GM18867 (cell line): ENCODE results near the gene PHACTR4.
A peak's percentile ranks its signal among the peaks of the same experiment; 100 is the strongest.
"Not testable (repeated sequence)": the region's sequence is repeated elsewhere in the genome, so short reads cannot be mapped to it uniquely, and the experiment has no call there.

Experiments
- ATAC-seq: cut with Tn5 transposase; IDR thresholded peaks from one replicate; pipeline ENCODE4 v1.9.1; 2021; ENCODE audit warnings: mild to moderate bottlenecking, moderate library complexity; ENCODE audit not compliant: unreplicated experiment

The PHACTR4 gene

GRCh38 chr1:28370239-28371009, 884 bp downstream of the PHACTR4 start:
- peak; percentile 17 for ATAC-seq

- ATAC-seq, result no peak
Measured at GRCh38 chr1:28371010-28371377, 1.5 kb downstream of the PHACTR4 start.

- not testable (repeated sequence) for ATAC-seq
Measured at GRCh38 chr1:28373450-28373849, 3.9 kb downstream of the PHACTR4 start.

- ATAC-seq, result no peak
Measured at GRCh38 chr1:28374297-28374696, 4.8 kb downstream of the PHACTR4 start.

GRCh38 chr1:28375598-28375997, 6.1 kb downstream of the PHACTR4 start:
- not testable (repeated sequence) for ATAC-seq

- not testable (repeated sequence) for ATAC-seq
Measured at GRCh38 chr1:28376195-28376594, 6.7 kb downstream of the PHACTR4 start.

- no peak for ATAC-seq
Measured at GRCh38 chr1:28378906-28379305, 9.4 kb downstream of the PHACTR4 start.

GRCh38 chr1:28380394-28380793, 10.9 kb downstream of the PHACTR4 start:
- no peak for ATAC-seq

- not testable (repeated sequence) for ATAC-seq
Measured at GRCh38 chr1:28383785-28384184, 14.2 kb downstream of the PHACTR4 start.

- no peak for ATAC-seq
Measured at GRCh38 chr1:28392027-28392652, 22.6 kb downstream of the PHACTR4 start.

- ATAC-seq, result no peak
Measured at GRCh38 chr1:28394136-28394535, 24.6 kb downstream of the PHACTR4 start.

- ATAC-seq, result no peak
Measured at GRCh38 chr1:28395181-28395580, 25.6 kb downstream of the PHACTR4 start.

GRCh38 chr1:28401760-28402159, 32.2 kb downstream of the PHACTR4 start:
- ATAC-seq, result no peak

- ATAC-seq, result no peak
Measured at GRCh38 chr1:28409090-28409489, 39.5 kb downstream of the PHACTR4 start.

- ATAC-seq, result no peak
Measured at GRCh38 chr1:28411656-28412055, 42.1 kb downstream of the PHACTR4 start.

GRCh38 chr1:28412731-28413130, 43.2 kb downstream of the PHACTR4 start:
- no peak for ATAC-seq

GRCh38 chr1:28416509-28417194, 47.1 kb downstream of the PHACTR4 start:
- no peak for ATAC-seq

- no peak for ATAC-seq
Measured at GRCh38 chr1:28417441-28417922, 47.9 kb downstream of the PHACTR4 start.

GRCh38 chr1:28417926-28418637, 48.5 kb downstream of the PHACTR4 start:
- no peak for ATAC-seq

GRCh38 chr1:28421744-28422143, 52.2 kb downstream of the PHACTR4 start:
- no peak for ATAC-seq

GRCh38 chr1:28426831-28427230, 57.3 kb downstream of the PHACTR4 start:
- no peak for ATAC-seq
